Measurements from ENCODE around the gene ADA. TPM values are rescaled to one million over a fixed set of nuclear protein-coding genes. Genes with fewer than 3 reads are reported as not detected.

The ADA gene
- total RNA-seq, 2 donors from 2014 or later = 1.1 to 10.0 TPM

- DNase-seq (ENCODE audit: low spot score) = no peak
- Histone ChIP-seq H3K4me3 (no peak overlapping the region), H3K9me3 (no peaks in the 10 kb centered on the region), H3K36me3 (no peaks in the 10 kb centered on the region), H3K27ac (peak overlapping the region in 1 of 2 donors; percentile 28), H3K27me3 (replicated peaks; ENCODE audit: insufficient read depth) (no peaks in the 10 kb centered on the region), H3K4me1 (replicated peaks) (peaks cover 6% of the 10 kb centered on the region)
- TF ChIP-seq POLR2A (IDR thresholded peaks at IDR 0.05) (no peak), CTCF (IDR thresholded peaks at IDR 0.05) (no peak), POLR2AphosphoS5 (IDR thresholded peaks at IDR 0.05) (no peak)
- 94% methylated on average over 5 of the region's 5 CpGs for WGBS
- intact Hi-C loops (cut with DNase I) = loop anchor here (5.0 to 10.0 kb wide), 2 partner anchors 226 to 299 kb away; partner anchors contain the start of gene FITM2
Measured at GRCh38 chr20:44613575-44613974, 37.9 kb downstream of the ADA start.

GRCh38 chr20:44610313-44610962 lies 41.1 kb downstream of the ADA start:
- intact Hi-C loops (cut with DNase I) = loop anchor here (2.0 to 10.0 kb wide), 3 partner anchors 72 to 296 kb away; partner anchors contain the start of gene FITM2
- no peaks in the 10 kb centered on the region for H3K36me3 ChIP-seq
- H3K27ac ChIP-seq = peak overlapping the region; percentile 70 to 75
- H3K4me3 ChIP-seq = no peak overlapping the region
- TF ChIP-seq POLR2AphosphoS5 (IDR thresholded peaks at IDR 0.05) (no peak), CTCF (IDR thresholded peaks at IDR 0.05) (no peak), POLR2A (IDR thresholded peaks at IDR 0.05) (no peak)
- H3K9me3 ChIP-seq = no peaks in the 10 kb centered on the region
- no peak for DNase-seq (ENCODE audit: low spot score)
- H3K27me3 ChIP-seq (replicated peaks; ENCODE audit: insufficient read depth) = no peaks in the 10 kb centered on the region
- WGBS = 11% methylated on average over 1 of the region's 1 CpG
- peaks cover 6% of the 10 kb centered on the region for H3K4me1 ChIP-seq (replicated peaks)

GRCh38 chr20:44609516-44610312 lies 41.8 kb downstream of the ADA start:
- DNase-seq (ENCODE audit: low spot score) = peak; percentile 82
- intact Hi-C loops (cut with DNase I) = loop anchor here (2.0 to 10.0 kb wide), 6 partner anchors 71 to 395 kb away; partner anchors contain the start of genes FITM2, OSER1 and TTPAL
- Histone ChIP-seq H3K27ac (peak overlapping the region; percentile 70 to 75), H3K27me3 (replicated peaks; ENCODE audit: insufficient read depth) (no peaks in the 10 kb centered on the region), H3K36me3 (no peaks in the 10 kb centered on the region), H3K4me1 (replicated peaks) (peaks cover 6% of the 10 kb centered on the region), H3K4me3 (peak overlapping the region in 1 of 2 donors; percentile 3), H3K9me3 (no peaks in the 10 kb centered on the region)
- peak; percentile 88 for TF ChIP-seq POLR2AphosphoS5 (IDR thresholded peaks at IDR 0.05)
- no peak for TF ChIP-seq POLR2A (IDR thresholded peaks at IDR 0.05)
- TF ChIP-seq CTCF (IDR thresholded peaks at IDR 0.05) = peak; percentile 96 to 97 (median 96)
- 28% methylated on average over 25 of the region's 25 CpGs for WGBS

- H3K27me3 ChIP-seq (replicated peaks; ENCODE audit: insufficient read depth) = no peaks in the 10 kb centered on the region
- no peaks in the 10 kb centered on the region for H3K9me3 ChIP-seq
- intact Hi-C loops (cut with DNase I) = loop anchor here (2.0 to 10.0 kb wide), 3 partner anchors 76 to 394 kb away; partner anchors contain the start of genes OSER1 and TTPAL
- whole genome bisulfite sequencing = 52% methylated on average over 9 of the region's 9 CpGs
- peaks cover 6% of the 10 kb centered on the region for H3K4me1 ChIP-seq (replicated peaks)
- DNase-seq (ENCODE audit: low spot score) = no peak
- H3K27ac ChIP-seq = peak overlapping the region; percentile 70 to 75
- no peak for TF ChIP-seq POLR2AphosphoS5 (IDR thresholded peaks at IDR 0.05)
- no peak overlapping the region for H3K4me3 ChIP-seq
- no peaks in the 10 kb centered on the region for H3K36me3 ChIP-seq
Measured at GRCh38 chr20:44609006-44609515, 42.4 kb downstream of the ADA start.
